NCI-H2029 (cell line): ENCODE results near the gene ATRAID.

Source experiments
- DNase-seq: peaks from one replicate; lab custom pipeline; 2025; lab: John Stamatoyannopoulos, UW

The ATRAID gene

DNA sequence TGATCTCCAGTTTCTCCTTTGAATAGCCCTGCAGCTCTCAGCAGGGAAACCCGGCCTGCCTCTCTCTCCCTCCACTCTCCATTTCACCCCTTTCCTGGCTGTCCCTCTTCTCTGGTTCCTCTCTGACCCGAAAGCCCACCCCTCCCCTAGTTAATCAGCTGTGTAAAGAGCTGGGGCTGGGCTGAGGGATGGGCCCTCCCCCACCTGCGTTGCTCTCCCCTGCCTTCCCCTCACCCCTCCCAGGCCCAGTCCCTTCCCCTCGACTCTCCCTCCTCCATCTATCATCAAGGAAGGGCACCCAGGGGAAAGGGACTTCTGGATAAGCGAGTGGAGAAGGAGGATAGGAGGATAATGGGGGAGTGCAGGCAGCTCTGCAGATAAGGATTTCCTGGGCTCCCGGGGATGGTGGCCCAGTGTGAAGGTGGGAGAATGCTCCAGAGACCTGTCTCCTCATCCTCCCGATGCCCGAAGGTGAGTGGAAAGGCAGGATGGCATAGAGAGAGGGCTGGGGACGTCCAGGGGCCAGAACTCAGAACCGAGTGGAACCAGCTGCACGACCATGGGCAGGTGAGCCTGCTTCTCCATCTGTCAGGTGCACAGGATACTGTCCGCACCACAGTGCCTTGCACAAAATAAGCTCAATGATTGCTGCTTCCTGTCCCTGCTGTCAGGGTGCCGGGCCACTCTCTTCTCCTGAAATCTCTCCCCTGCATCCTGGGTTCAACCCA, 39.0 kb downstream of the ATRAID start:
- no peak for DNase-seq

DNA sequence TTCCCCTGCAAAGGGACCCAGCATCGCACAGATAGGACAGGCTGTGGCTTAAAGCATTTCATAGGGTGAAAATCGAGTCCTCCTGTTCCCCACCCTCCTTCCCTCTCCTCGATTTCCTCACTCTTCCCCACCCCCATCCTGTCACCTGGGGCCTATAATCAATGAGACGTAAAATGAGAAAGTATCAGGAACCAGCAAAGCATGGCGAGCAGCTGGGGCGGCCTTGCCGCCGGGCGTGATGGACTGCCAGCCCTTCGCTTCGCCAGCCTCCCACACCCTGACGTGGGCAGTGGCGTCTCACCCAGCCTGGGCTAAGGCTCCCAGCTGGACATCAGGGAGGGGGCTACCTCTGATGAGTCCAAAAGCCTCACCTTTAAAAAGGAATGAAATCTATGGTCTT, 39.9 kb downstream of the ATRAID start:
- no peak for DNase-seq

DNA sequence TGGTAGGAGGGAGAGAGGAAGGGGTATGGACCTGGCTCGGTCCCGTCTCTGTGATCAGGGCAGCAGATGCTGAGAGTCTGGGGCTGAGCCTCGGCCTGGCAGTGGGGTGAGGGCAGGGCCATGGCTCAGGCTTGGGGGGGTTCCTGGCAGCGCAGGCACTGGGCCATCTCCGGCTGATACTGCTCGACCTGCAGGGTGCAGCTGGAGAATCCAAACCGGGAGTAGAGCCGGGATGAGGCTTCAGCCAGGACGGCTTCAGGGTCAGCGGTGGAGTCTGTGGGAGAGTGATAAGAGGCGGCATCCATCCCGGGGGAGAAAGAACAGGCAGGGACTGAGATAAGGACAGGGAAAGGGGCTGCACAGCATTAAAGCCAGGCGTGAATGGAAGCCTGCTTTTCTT, 43.3 kb downstream of the ATRAID start:
- DNase-seq, result no peak

DNA sequence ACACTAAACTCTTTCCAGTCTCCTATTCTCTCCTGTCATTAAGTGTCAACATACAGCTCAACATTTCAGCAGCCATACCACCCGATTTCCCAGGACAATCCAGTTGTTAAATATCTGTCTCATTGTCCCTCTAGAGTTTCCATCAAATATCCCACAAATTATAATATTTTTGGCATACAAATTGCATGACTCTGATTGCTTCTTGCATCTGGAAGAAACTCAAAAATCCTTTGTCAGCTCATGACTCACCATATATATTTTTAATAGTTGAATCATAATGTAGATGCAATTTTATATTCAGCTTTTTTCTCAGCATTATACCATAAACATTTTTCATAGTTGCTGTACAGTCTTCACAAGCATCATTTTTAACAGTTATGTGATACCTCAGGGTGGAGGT, 43.8 kb downstream of the ATRAID start:
- no peak for DNase-seq

DNA sequence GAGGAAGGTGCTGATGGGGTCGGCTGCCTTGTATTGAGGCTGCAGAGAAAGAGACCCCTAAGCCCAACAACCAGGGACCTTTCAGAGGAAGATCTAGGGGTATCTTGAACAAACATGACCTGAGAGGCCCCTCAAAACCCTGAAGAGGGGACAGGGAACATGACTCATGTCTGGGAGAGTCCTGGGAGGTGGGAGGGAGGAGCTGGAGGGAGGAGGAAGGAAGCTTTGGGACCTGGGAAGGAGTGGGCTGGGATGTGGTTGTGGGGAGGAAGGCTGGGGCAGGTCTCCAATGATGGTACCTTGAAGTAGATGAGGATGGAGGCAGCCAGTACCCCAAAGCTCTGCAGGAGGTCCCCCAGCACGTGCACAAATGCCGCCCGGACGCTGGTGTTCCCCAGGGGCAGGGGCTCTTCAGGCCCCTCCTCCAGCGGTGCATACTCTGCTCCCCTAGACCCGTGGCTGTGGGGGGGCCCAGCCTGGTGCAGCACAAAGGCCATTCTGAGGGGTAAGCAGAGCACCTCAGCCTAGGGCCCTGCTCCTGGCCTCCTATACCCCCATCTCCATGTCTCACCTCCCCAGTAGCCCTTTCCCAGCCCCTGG, 45.1 kb downstream of the ATRAID start:
- no peak for DNase-seq

DNA sequence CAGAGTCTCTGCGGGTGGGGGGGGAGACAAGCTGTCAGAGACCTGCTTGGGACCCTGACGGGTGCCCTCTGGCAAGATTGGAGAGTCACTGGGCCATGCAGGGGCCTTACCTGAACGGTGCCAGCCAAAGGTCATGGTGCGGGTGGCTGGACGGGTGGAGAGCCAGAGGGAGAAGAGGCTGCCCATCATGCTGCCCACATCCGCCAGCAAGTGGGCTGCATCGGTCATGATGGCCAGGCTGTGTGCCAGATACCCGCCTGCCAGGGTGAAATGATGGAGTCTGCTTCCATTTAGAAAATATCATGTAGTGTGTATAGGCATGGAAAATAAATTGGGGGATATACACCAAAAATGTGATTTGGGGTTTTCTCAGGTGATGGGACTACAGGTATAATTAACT, 46.2 kb downstream of the ATRAID start:
- DNase-seq, result no peak

DNA sequence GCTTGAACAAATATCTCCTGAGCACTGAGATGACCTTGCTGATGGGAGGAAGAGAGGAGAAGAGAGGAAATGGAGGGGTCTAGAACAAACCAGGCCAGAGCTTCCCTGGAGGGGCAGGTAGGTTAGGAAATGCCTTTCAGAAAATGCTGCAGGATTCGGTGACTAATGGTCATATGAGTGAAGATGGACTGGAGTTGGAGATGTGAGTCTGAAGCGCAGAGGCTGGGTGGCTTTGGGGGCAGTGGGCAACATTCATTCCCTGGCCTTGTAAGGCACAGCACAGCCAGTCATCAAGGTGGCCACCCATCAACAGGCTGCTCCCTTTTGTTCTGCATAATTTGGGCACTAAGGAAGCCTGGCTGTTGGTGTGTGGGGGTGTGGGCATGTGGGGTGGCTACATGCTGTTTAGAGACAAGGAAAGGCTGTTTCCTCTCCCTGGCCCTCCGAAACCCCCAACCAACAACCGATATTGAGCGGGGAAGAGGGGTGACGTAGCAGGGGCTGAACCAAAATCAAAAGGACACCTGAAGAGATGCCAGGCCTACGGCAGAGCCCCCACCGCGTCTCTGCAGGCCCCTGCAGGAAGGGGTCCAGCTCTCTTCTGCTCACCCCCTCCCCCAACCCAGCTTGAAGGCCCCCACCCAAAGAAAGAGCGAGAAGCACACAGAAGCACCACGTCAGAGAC, 49.5 kb downstream of the ATRAID start:
- no peak for DNase-seq

DNA sequence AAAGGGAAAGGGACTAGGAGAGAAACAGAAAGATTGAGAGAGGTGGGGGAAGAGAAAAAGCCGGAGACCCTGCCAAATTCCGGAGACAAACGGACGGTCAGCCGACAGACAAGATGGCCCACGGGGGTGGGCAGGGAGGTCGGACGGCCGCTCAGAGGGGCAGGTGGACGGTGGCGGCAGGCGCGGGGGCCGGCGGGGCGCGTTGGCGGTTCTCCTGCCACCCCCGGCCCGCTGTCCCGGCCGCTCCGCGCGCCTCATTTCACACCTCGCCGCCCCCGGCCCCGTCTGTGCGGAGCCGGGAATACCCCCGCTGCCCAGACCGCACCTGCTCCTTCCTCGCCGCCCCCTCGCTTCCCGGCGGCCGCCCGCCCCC, 50.1 kb downstream of the ATRAID start:
- no peak for DNase-seq

DNA sequence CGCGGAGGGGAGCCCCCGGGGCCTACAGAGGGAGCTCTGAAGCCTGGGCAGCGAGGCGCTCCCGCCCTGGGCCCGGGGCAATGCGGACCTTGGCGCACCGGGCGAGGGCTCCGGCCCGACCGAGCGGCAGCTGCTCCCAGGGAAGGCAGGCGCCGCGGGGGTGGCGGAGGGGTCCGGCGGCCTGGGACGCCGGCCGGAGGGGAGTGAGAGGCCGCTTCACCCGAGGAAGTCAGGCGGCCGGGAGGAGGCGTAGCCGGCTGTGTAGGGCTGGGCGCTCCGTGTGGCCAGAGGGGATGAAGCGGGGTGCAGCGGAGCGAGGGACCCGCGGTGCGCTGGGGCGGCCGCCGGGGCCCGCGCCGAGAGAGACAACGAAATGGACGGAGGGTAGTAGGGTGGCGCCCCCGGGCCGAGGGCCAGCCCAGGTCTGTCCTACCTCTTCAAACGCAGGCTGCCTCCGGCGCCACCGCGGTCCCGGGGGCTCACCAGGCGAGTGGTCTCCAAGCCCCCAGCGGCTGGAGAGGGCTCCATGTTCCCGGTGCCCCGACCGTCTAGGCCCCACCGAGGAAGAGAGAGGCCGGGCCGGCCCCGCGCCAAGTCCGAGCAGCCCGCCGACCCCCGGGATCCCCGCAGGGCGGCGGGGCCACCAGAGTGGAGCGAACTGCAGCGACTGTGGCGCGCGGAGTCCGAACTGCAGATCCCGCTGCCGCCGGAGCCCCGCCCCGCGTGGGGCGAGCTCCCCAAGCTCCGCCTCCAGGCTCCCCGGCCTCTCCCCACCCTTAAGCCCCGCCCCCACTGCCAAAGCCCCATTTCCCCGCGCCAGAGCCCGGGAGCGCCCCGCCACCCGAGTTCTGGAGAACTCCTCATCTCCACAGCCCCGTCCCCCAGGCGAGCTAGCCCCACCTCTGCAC, 50.8 kb downstream of the ATRAID start, which contains the start of gene SLC30A3:
SLC30A3 (minus strand) TSS at position 669 of the 908 bp plus-strand sequence; CDS start at position 528, 141 bp downstream.
- no peak for DNase-seq

DNA sequence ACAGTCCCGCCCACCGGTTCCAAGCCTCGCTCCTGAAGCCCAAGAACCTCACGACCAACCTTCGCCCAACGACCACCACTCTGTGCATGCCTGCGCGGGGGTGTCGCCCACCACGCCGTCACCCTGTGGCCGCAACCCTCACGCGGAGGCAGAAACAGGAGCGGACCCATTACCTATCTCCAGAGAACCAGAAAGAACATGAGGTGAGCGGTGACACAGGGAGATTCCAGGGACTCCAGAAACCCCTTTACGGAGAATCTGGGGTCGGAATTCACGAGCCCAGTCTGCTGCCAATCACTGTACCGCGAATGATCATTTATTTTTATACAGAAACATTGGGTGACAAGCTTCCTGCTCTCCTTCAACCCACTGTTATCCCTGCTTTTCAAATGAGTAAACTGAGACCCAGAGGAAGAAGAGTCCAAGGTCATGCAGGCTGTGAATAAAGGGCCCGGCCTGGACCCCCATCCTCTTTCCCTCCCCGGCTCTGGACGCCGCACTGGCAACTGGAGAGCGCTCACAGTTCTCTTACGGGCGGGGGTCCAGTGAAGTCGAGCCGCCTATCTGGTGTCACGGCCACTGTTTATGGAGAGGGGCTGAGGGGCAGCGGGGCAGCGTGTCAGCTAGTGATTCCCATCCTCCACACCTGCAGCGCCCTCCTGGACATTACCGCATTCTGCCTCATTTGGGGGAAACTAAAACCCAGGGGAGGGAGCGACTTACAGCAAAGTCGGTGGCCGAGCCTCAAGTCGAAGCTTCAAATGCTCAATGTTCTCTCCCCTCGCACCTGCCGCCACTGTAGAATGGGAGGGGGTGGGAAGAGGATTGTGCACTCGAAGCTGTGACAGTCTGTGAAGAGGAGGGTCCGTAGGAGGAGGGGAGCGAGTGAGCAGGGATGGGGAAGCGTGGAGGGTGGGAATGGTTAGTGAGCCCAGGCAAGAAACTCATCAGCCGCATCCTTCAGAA, 51.7 kb downstream of the ATRAID start:
- no peak for DNase-seq

DNA sequence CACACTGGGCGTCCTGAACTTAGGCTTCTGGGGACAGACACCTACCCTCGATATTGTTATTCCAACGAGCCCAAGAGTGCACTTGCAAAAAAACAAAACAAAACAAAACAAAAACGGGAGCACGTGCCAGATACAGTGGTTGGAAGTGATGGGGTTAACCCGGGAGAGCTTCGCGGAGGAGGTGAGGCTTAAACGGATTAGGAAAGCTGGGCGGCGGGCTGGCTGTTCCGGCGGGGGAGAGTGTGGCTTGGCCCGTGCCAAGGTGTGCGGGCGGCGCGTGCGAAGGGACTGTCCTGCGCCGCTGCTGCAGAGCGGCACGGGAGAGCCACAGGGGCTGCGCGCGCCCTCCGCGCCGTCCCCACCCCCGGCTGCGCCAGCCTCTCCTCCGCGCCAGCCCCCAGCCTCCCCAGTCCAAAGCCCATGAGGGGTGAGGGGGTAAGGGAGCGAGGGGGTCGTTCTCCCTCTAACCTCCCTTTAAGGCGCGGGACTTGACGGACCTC, 52.5 kb downstream of the ATRAID start:
- DNase-seq, result no peak

DNA sequence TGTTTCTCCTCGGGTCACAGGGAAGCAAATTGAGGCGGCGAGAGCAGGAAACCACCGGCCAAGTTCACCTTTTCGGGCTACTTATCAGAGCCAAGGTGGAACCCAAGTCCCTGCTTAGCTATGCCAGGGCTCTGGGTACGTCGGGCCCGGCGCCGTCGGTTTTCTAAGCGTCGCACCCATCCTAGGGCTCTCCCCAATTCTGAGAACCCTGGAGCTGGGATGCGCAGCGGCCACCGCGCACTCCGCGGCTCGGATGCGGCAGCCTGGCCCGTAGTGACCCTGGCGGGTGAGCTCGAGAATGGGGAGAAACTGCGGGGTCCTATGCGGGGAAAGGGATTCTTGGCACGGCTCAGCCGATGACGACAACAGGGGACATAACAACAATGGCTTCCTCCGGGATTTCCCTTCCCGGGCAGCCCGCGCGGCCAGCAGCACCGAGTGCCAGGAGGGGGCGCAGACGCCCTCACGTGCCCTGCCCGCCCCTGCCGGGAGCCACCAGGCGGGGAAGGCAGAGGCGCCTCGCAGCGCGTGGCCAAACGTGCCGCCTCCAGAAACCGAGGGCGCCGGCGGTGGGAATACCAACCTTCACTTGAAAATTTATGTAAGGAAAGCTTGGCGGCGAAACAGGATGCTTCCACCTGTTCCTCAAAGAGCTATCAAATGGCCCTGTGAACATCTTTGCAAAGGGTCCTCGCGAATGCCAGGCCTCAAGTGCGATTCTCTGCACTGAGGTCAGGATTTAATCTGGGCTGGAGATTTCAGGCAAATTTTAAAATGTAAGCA, 53.1 kb downstream of the ATRAID start:
- peak; percentile 24 for DNase-seq

DNA sequence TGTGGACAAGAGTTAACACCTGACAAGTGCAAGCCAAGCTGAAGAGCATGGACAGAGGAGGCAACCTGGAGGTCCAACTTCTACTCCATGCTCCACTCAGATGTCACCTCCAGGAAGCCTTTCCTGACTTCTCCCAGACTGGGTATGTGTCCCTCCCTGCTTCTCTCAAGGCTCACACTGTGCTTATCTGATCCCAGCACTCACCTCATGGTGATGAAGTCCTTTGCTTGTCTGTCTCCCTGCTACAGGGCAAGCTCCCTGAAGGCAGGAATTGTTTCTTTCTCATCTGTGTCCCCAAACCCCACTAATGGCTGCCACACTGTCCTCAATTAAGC, 53.7 kb downstream of the ATRAID start:
- no peak for DNase-seq
